DOHH2 (cell line): ENCODE results near the gene PURB.

ENCODE experiments used
- H3F3A ChIP-seq: fragments of 200-600 bp; sonication (generic), shearing (Covaris generic); 2 replicates; pipeline ENCODE4 v1.6.0; 2016; ENCODE audit warnings: antibody characterized with exemption, mild to moderate bottlenecking; ENCODE audit not compliant: control insufficient read depth, insufficient read depth
- H3K27ac ChIP-seq: fragments of 200-600 bp; sonication (generic); 2 replicates; pipeline ENCODE4 v1.5.1; 2014; ENCODE audit warnings: low read depth, mild to moderate bottlenecking, low read length, moderate library complexity
- H3K27me3 ChIP-seq: fragments of 200-600 bp; sonication (generic); 2 replicates; pipeline ENCODE4 v1.6.1; 2014; ENCODE audit warnings: mild to moderate bottlenecking, low read length, mixed read lengths; ENCODE audit not compliant: control insufficient read depth
- H3K36me3 ChIP-seq: fragments of 200-600 bp; sonication (generic); 2 replicates; pipeline ENCODE4 v1.6.1; 2014; ENCODE audit warnings: mild to moderate bottlenecking, low read length, moderate library complexity, mixed read lengths; ENCODE audit not compliant: control insufficient read depth
- H3K4me1 ChIP-seq: fragments of 200-600 bp; sonication (generic); 2 replicates; pipeline ENCODE4 v1.6.1; 2014; ENCODE audit warnings: mild to moderate bottlenecking, low read length, mixed read lengths; ENCODE audit not compliant: control insufficient read depth
- H3K4me2 ChIP-seq: fragments of 200-600 bp; sonication (generic); 2 replicates; pipeline ENCODE4 v1.6.0; 2014; ENCODE audit warnings: mild to moderate bottlenecking, low read length, moderate library complexity
- H3K4me3 ChIP-seq: fragments of 200-600 bp; sonication (generic); 2 replicates; pipeline ENCODE4 v1.5.1; 2014; ENCODE audit warnings: mild to moderate bottlenecking, low read length, mixed read lengths
- H3K79me2 ChIP-seq: fragments of 200-600 bp; sonication (generic); 2 replicates; pipeline ENCODE4 v1.6.1; 2014; ENCODE audit warnings: mild to moderate bottlenecking, low read length, mixed read lengths; ENCODE audit not compliant: control insufficient read depth
- H3K9me2 ChIP-seq: fragments of 200-600 bp; sonication (generic); replicated peaks from 2 replicates; pipeline ENCODE4 v1.6.1; 2014; ENCODE audit warnings: mild to moderate bottlenecking, low read length, mixed read lengths; ENCODE audit not compliant: control insufficient read depth
- H3K9me3 ChIP-seq: fragments of 200-600 bp; sonication (generic); 2 replicates; pipeline ENCODE4 v1.6.1; 2014; ENCODE audit warnings: antibody characterized with exemption, low read length, mixed read lengths; ENCODE audit not compliant: control insufficient read depth, insufficient read depth
- H4K20me1 ChIP-seq: fragments of 200-600 bp; sonication (generic); 2 replicates; pipeline ENCODE4 v1.6.0; 2014; ENCODE audit warnings: low read depth, mild to moderate bottlenecking, antibody characterized with exemption, low read length, moderate library complexity; ENCODE audit not compliant: control insufficient read depth, insufficient read depth
- EZH2phosphoT487 ChIP-seq: fragments of 200-600 bp; sonication (generic); IDR thresholded peaks from 2 replicates; pipeline ENCODE4 v1.6.1; 2017; ENCODE audit warnings: borderline replicate concordance, mild to moderate bottlenecking, antibody characterized with exemption, low read length, moderate library complexity, mixed read lengths
- TF ChIP-seq, protein P1 (sequence below): fragments of 200-600 bp; sonication (generic); IDR thresholded peaks from one replicate; pipeline ENCODE4 v1.5.1; 2014; ENCODE audit warnings: antibody characterized with exemption, mild to moderate bottlenecking, low read depth, low read length; ENCODE audit not compliant: poor library complexity, severe bottlenecking

The PURB gene

DNA sequence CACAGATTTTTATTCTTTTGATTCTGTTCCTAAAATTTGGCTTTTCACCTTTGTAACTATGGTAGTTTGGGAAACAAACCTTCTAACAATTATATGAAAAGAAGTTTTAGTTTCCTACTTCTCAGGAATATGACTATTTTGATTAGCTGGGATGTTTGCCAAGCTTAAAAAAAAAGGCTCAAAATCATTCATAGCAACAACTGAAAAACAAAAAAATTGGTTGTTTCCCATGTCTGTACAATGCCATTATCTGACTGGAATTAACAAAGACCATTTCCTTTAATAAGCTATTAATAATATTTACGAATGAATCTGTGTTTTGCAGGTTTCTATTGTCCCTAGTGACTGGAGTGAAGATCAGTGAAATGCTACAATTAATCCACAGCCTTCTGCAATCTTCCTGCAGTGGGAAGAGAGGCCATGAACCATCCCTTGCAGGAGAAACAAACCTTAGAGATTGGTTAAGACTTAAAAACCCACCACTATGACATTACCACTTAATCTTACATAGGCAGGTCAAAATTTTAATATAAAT is 4.2 kb downstream of the PURB start:
- peaks cover 89% of the 10 kb centered on the region for H3K79me2 ChIP-seq
- peak overlapping the region; percentile 72 for H3K4me3 ChIP-seq
- peaks cover 51% of the 10 kb centered on the region for H3K4me1 ChIP-seq
- H3K27ac ChIP-seq = no peak overlapping the region
- peaks cover 60% of the 10 kb centered on the region for H3K36me3 ChIP-seq
- no peaks in the 10 kb centered on the region for H3K27me3 ChIP-seq
- peaks cover 18% of the 10 kb centered on the region for H3F3A ChIP-seq
- H3K4me2 ChIP-seq = peak overlapping the region; percentile 81
- no peaks in the 10 kb centered on the region for H3K9me2 ChIP-seq
- TF ChIP-seq EZH2phosphoT487 = no peak
- TF ChIP-seq, protein P1, sequence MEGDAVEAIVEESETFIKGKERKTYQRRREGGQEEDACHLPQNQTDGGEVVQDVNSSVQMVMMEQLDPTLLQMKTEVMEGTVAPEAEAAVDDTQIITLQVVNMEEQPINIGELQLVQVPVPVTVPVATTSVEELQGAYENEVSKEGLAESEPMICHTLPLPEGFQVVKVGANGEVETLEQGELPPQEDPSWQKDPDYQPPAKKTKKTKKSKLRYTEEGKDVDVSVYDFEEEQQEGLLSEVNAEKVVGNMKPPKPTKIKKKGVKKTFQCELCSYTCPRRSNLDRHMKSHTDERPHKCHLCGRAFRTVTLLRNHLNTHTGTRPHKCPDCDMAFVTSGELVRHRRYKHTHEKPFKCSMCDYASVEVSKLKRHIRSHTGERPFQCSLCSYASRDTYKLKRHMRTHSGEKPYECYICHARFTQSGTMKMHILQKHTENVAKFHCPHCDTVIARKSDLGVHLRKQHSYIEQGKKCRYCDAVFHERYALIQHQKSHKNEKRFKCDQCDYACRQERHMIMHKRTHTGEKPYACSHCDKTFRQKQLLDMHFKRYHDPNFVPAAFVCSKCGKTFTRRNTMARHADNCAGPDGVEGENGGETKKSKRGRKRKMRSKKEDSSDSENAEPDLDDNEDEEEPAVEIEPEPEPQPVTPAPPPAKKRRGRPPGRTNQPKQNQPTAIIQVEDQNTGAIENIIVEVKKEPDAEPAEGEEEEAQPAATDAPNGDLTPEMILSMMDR = no peak
- H4K20me1 ChIP-seq = peaks cover 45% of the 10 kb centered on the region
- H3K9me3 ChIP-seq = no peaks in the 10 kb centered on the region

- Histone ChIP-seq H3K4me3 (peak overlapping the region; percentile 72), H3F3A (peaks cover 15% of the 10 kb centered on the region), H3K27ac (no peak overlapping the region), H3K4me2 (peak overlapping the region; percentile 81), H3K79me2 (peaks cover 84% of the 10 kb centered on the region), H3K27me3 (no peaks in the 10 kb centered on the region), H3K4me1 (peaks cover 49% of the 10 kb centered on the region), H4K20me1 (peaks cover 45% of the 10 kb centered on the region), H3K9me2 (no peaks in the 10 kb centered on the region), H3K36me3 (peaks cover 57% of the 10 kb centered on the region), H3K9me3 (no peaks in the 10 kb centered on the region)
- TF ChIP-seq EZH2phosphoT487 = no peak
- TF ChIP-seq, protein P1 = no peak
Measured at GRCh38 chr7:44880317-44881018, 4.9 kb downstream of the PURB start.

DNA sequence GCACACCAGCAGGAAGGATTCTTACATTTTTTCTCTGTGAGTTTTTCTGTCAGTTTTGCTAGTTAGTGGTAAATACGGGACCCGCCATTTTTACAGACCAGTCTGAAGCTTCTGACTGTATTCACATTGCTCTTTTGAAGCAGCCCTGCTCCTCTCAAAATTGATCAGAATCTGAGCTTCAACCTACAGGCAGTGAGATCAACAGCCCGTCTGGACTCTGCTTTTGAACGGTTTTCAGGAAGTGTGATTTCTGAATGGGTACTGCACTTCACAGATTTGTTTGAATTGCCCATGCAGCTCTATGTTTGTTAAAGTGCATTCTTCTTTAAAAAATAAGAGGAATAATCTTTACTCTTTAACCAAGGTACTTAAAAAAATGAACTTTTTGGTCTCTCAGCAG is 8.9 kb downstream of the PURB start:
- Histone ChIP-seq H3K9me2 (no peaks in the 10 kb centered on the region), H3K79me2 (peaks cover 46% of the 10 kb centered on the region), H3K36me3 (peaks cover 21% of the 10 kb centered on the region), H3F3A (peaks cover 17% of the 10 kb centered on the region), H3K9me3 (peaks cover 3% of the 10 kb centered on the region; the same call in 1 of the 2 replicates), H3K4me3 (no peak overlapping the region), H3K27ac (no peak overlapping the region), H4K20me1 (peaks cover 17% of the 10 kb centered on the region), H3K4me1 (peaks cover 18% of the 10 kb centered on the region), H3K4me2 (no peak overlapping the region), H3K27me3 (no peaks in the 10 kb centered on the region)
- TF ChIP-seq EZH2phosphoT487 = no peak
- TF ChIP-seq, protein P1 = no peak
